GM21367 (cell line): ENCODE data around the gene RAD23A.
"Not testable (repeated sequence)": the region's sequence is repeated elsewhere in the genome, so short reads cannot be mapped to it uniquely, and the experiment has no call there.

ENCODE experiments used
- ATAC-seq: cut with Tn5 transposase; IDR thresholded peaks from one replicate; pipeline ENCODE4 v1.9.1; 2021; ENCODE audit not compliant: unreplicated experiment

Gene RAD23A

GRCh38 chr19:12954612-12954962, 8.9 kb downstream of the RAD23A start:
- ATAC-seq: no peak

- not testable (repeated sequence) for ATAC-seq
Measured at GRCh38 chr19:12955575-12955974, 9.9 kb downstream of the RAD23A start.

GRCh38 chr19:12955996-12956395, 10.3 kb downstream of the RAD23A start:
- ATAC-seq: no peak

GRCh38 chr19:12956446-12957388, 11.1 kb downstream of the RAD23A start, which contains the start of gene GADD45GIP1:
GADD45GIP1 (minus strand) TSS chr19:12957223; CDS start chr19:12957212, 11 bp downstream.
- no peak for ATAC-seq

- not testable (repeated sequence) for ATAC-seq
Measured at GRCh38 chr19:12957389-12957952, 11.8 kb downstream of the RAD23A start.

GRCh38 chr19:12959481-12959880, 13.8 kb downstream of the RAD23A start:
- no peak for ATAC-seq

GRCh38 chr19:12965017-12965811, 19.6 kb downstream of the RAD23A start:
- ATAC-seq: no peak

- ATAC-seq: no peak
Measured at GRCh38 chr19:12965812-12966135, 20.1 kb downstream of the RAD23A start.

GRCh38 chr19:12967907-12968306, 22.2 kb downstream of the RAD23A start:
- ATAC-seq: no peak

- no peak for ATAC-seq
Measured at GRCh38 chr19:12969292-12969988, 23.8 kb downstream of the RAD23A start, which contains the start of gene DAND5. DAND5 (plus strand) TSS chr19:12969576; CDS start chr19:12969661, 85 bp downstream.

- ATAC-seq: no peak
Measured at GRCh38 chr19:12970070-12970820, 24.6 kb downstream of the RAD23A start.

- ATAC-seq: no peak
Measured at GRCh38 chr19:12973236-12973635, 27.6 kb downstream of the RAD23A start.

GRCh38 chr19:12974301-12975220, 28.9 kb downstream of the RAD23A start:
- ATAC-seq: no peak

GRCh38 chr19:12975221-12975741, 29.6 kb downstream of the RAD23A start:
- ATAC-seq: no peak

GRCh38 chr19:12976109-12976508, 30.4 kb downstream of the RAD23A start:
- not testable (repeated sequence) for ATAC-seq

- no peak for ATAC-seq
Measured at GRCh38 chr19:12979974-12980373, 34.3 kb downstream of the RAD23A start.

GRCh38 chr19:12982648-12983047, 37.0 kb downstream of the RAD23A start:
- ATAC-seq: no peak

GRCh38 chr19:12983091-12983490, 37.4 kb downstream of the RAD23A start:
- ATAC-seq: no peak
